SK-N-SH treated with all-trans-retinoic acid at 6 μM for 48 hours (cell line): ENCODE measurements around the gene NGDN.

Experiments
- ATAC-seq: fragments of 200-7000 bp; cut with Tn5 transposase; 3 replicates; pipeline ENCODE4 v1.9.1; 2020; ENCODE audit warnings: mild to moderate bottlenecking, moderate library complexity
- ARNTL ChIP-seq: fragments of 450-650 bp; formaldehyde crosslinking; IDR thresholded peaks from 2 replicates; pipeline ENCODE4 v1.5.0; 2020; ENCODE audit warnings: low read depth, mild to moderate bottlenecking, moderate library complexity, borderline replicate concordance
- BACH2 ChIP-seq: fragments of 250-450 bp; sonication (Bioruptor Pico); IDR thresholded peaks from 2 replicates; pipeline ENCODE4 v1.9.0; 2021; ENCODE audit warnings: mild to moderate bottlenecking, borderline replicate concordance
- CREB5 ChIP-seq: fragments of 250-450 bp; sonication (Bioruptor Pico); IDR thresholded peaks from 2 replicates; pipeline ENCODE4 v1.5.1; 2020; ENCODE audit warnings: low read depth, mild to moderate bottlenecking, moderate library complexity
- CSRNP3 ChIP-seq: fragments of 250-450 bp; sonication (Bioruptor Pico); IDR thresholded peaks from 2 replicates; pipeline ENCODE4 v1.5.1; 2021; ENCODE audit warnings: mild to moderate bottlenecking, moderate library complexity
- ESRRG ChIP-seq: fragments of 250-450 bp; sonication (Bioruptor Pico); IDR thresholded peaks from 2 replicates; pipeline ENCODE4 v1.6.1; 2021; ENCODE audit warnings: mild to moderate bottlenecking
- GLIS3 ChIP-seq: fragments of 250-450 bp; sonication (Bioruptor Pico); IDR thresholded peaks from 2 replicates; pipeline ENCODE4 v1.5.0; 2020; ENCODE audit warnings: mild to moderate bottlenecking, moderate library complexity
- ISL1 ChIP-seq: fragments of 250-450 bp; sonication (Bioruptor Pico); IDR thresholded peaks from 2 replicates; pipeline ENCODE4 v2.1.2; 2022; ENCODE audit warnings: mild to moderate bottlenecking, moderate library complexity
- OSR1 ChIP-seq: fragments of 250-450 bp; sonication (Bioruptor Pico); IDR thresholded peaks from 2 replicates; pipeline ENCODE4 v1.8.0; 2022; ENCODE audit warnings: moderate library complexity, mild to moderate bottlenecking, inconsistent platforms
- PATZ1 ChIP-seq: fragments of 250-450 bp; sonication (Bioruptor Pico); IDR thresholded peaks from 2 replicates; pipeline ENCODE4 v1.8.0; 2020; ENCODE audit warnings: mild to moderate bottlenecking, moderate library complexity, borderline replicate concordance
- PPARA ChIP-seq: fragments of 250-450 bp; sonication (Bioruptor Pico); IDR thresholded peaks from 2 replicates; pipeline ENCODE4 v1.5.0; 2020; ENCODE audit warnings: mild to moderate bottlenecking, borderline replicate concordance
- RARB ChIP-seq: fragments of 250-450 bp; sonication (Bioruptor Pico); IDR thresholded peaks from 2 replicates; pipeline ENCODE4 v1.8.0; 2021; ENCODE audit warnings: mild to moderate bottlenecking, moderate library complexity
- SNAI2 ChIP-seq: fragments of 250-450 bp; sonication (Bioruptor Pico); IDR thresholded peaks from 2 replicates; pipeline ENCODE4 v1.5.0; 2020; ENCODE audit warnings: mild to moderate bottlenecking, moderate library complexity
- TCF4 ChIP-seq: fragments of 250-450 bp; sonication (Bioruptor Pico); IDR thresholded peaks from 2 replicates; pipeline ENCODE4 v1.8.0; 2021; ENCODE audit warnings: mild to moderate bottlenecking, moderate library complexity, borderline replicate concordance
- TOX ChIP-seq: fragments of 250-450 bp; sonication (Bioruptor Pico); IDR thresholded peaks from 2 replicates; pipeline ENCODE4 v1.8.0; 2021; ENCODE audit warnings: mild to moderate bottlenecking, moderate library complexity, borderline replicate concordance
- TSHZ2 ChIP-seq: fragments of 250-450 bp; sonication (Bioruptor Pico); IDR thresholded peaks from 2 replicates; pipeline ENCODE4 v1.5.0; 2020; ENCODE audit warnings: mild to moderate bottlenecking, moderate library complexity
- ZC3H10 ChIP-seq: fragments of 250-450 bp; sonication (Bioruptor Pico); IDR thresholded peaks from 2 replicates; pipeline ENCODE4 v1.5.1; 2021; ENCODE audit warnings: mild to moderate bottlenecking, moderate library complexity
- ZFP3 ChIP-seq: fragments of 250-450 bp; sonication (Bioruptor Pico); IDR thresholded peaks from 2 replicates; pipeline ENCODE4 v1.5.0; 2020; ENCODE audit warnings: mild to moderate bottlenecking, moderate library complexity
- ZFP30 ChIP-seq: fragments of 450-650 bp; formaldehyde crosslinking; IDR thresholded peaks from 2 replicates; pipeline ENCODE4 v1.5.0; 2022; ENCODE audit warnings: mild to moderate bottlenecking, moderate library complexity
- ZNF565 ChIP-seq: fragments of 450-650 bp; formaldehyde crosslinking; conservative IDR thresholded peaks from 2 replicates; pipeline ENCODE4 v1.5.0; 2020; ENCODE audit warnings: low read depth, mild to moderate bottlenecking, moderate library complexity
- ZNF8 ChIP-seq: fragments of 450-650 bp; formaldehyde crosslinking; IDR thresholded peaks from 2 replicates; pipeline ENCODE4 v1.5.0; 2020; ENCODE audit warnings: mild to moderate bottlenecking, moderate library complexity

The NGDN gene

GRCh38 chr14:23430016-23430722 is 39.3 kb upstream of the NGDN start:
- no peak for ATAC-seq
- TF ChIP-seq PPARA (CRISPR knock-in tag) (no peak), OSR1 (CRISPR knock-in tag) (no peak), CREB5 (CRISPR knock-in tag) (no peak), ZFP30 (no peak), ISL1 (CRISPR knock-in tag) (no peak), RARB (CRISPR knock-in tag) (no peak), GLIS3 (CRISPR knock-in tag) (no peak), TSHZ2 (no peak), CSRNP3 (no peak), ZNF8 (no peak), BACH2 (CRISPR knock-in tag) (no peak), ARNTL (CRISPR knock-in tag) (no peak), ESRRG (CRISPR knock-in tag) (no peak), ZNF565 (CRISPR knock-in tag) (no peak), TCF4 (CRISPR knock-in tag) (no peak), PATZ1 (CRISPR knock-in tag) (no peak), ZFP3 (CRISPR knock-in tag) (no peak), TOX (CRISPR knock-in tag) (no peak), SNAI2 (CRISPR knock-in tag) (no peak)

GRCh38 chr14:23430723-23431085 is 38.8 kb upstream of the NGDN start:
- no peak for ATAC-seq
- TF ChIP-seq CSRNP3: no peak
- TF ChIP-seq ARNTL (CRISPR knock-in tag): no peak
- no peak for TF ChIP-seq GLIS3 (CRISPR knock-in tag)
- no peak for TF ChIP-seq OSR1 (CRISPR knock-in tag)
- TF ChIP-seq PPARA (CRISPR knock-in tag): no peak
- TF ChIP-seq CREB5 (CRISPR knock-in tag): no peak
- TF ChIP-seq ZFP3 (CRISPR knock-in tag): no peak
- TF ChIP-seq ZC3H10: no peak
